ENCODE data around the gene BRINP1.

The BRINP1 gene

GRCh38 chr9:119370816-119371215 is 1.6 kb upstream of the BRINP1 start:
- Histone ChIP-seq H3K4me1 (ENCODE audit: control insufficient read depth in 5 of 5, insufficient read depth in 5 of 5, low read length in 5 of 5) (peaks cover 0 to 14% (median 8%) of the 10 kb centered on the region in 5 donors), H3K27me3 (ENCODE audit: control insufficient read depth in 5 of 5, insufficient read depth in 4 of 5, low read length in 5 of 5) (peaks cover 21 to 38% (median 28%) of the 10 kb centered on the region in 5 donors)

GRCh38 chr9:119369680-119370366 is 588 bp upstream of the BRINP1 start:
- H3K9me3 ChIP-seq (ENCODE audit: control insufficient read depth in 5 of 5, low read length in 5 of 5), result peaks cover 0 to 2% (median 0%) of the 10 kb centered on the region in 5 donors
- no peaks in the 10 kb centered on the region for H3K36me3 ChIP-seq (ENCODE audit: control insufficient read depth in 5 of 5, insufficient read depth in 5 of 5, low read length in 5 of 5)
- no peak overlapping the region for H3K27ac ChIP-seq (ENCODE audit: low read depth, low read length)
- H3K4me1 ChIP-seq (ENCODE audit: control insufficient read depth in 5 of 5, insufficient read depth in 5 of 5, low read length in 5 of 5), result peaks cover 0 to 14% (median 8%) of the 10 kb centered on the region in 5 donors
- H3K4me3 ChIP-seq (ENCODE audit: low read depth in 1 of 5, low read length in 5 of 5), result peak overlapping the region in 2 of 5 donors; percentile 38 to 43
- H3K27me3 ChIP-seq (ENCODE audit: control insufficient read depth in 5 of 5, insufficient read depth in 4 of 5, low read length in 5 of 5), result peaks cover 21 to 38% (median 28%) of the 10 kb centered on the region in 5 donors
- no peak overlapping the region for H3K9ac ChIP-seq (ENCODE audit: low read length in 5 of 5)

More at GRCh38 chr9:119370816-119371215, 1.6 kb upstream of the BRINP1 start:
- no peak overlapping the region for H3K9ac ChIP-seq (ENCODE audit: low read length in 5 of 5)
- H3K27ac ChIP-seq (ENCODE audit: low read depth, low read length), result no peak overlapping the region
- peaks cover 0 to 2% (median 0%) of the 10 kb centered on the region in 5 donors for H3K9me3 ChIP-seq (ENCODE audit: control insufficient read depth in 5 of 5, low read length in 5 of 5)
- no peak overlapping the region for H3K4me3 ChIP-seq (ENCODE audit: low read depth in 1 of 5, low read length in 5 of 5)
- H3K36me3 ChIP-seq (ENCODE audit: control insufficient read depth in 5 of 5, insufficient read depth in 5 of 5, low read length in 5 of 5), result no peaks in the 10 kb centered on the region

GRCh38 chr9:119368179-119368578 is 1.1 kb downstream of the BRINP1 start:
- H3K36me3 ChIP-seq (ENCODE audit: control insufficient read depth in 5 of 5, insufficient read depth in 5 of 5, low read length in 5 of 5), result no peaks in the 10 kb centered on the region
- peak overlapping the region in 1 of 5 donors; percentile 58 for H3K4me3 ChIP-seq (ENCODE audit: low read depth in 1 of 5, low read length in 5 of 5)
- H3K27me3 ChIP-seq (ENCODE audit: control insufficient read depth in 5 of 5, insufficient read depth in 4 of 5, low read length in 5 of 5), result peaks cover 21 to 38% (median 28%) of the 10 kb centered on the region in 5 donors
- H3K9ac ChIP-seq (ENCODE audit: low read length in 5 of 5), result no peak overlapping the region
- peaks cover 0 to 2% (median 0%) of the 10 kb centered on the region in 5 donors for H3K9me3 ChIP-seq (ENCODE audit: control insufficient read depth in 5 of 5, low read length in 5 of 5)
- H3K27ac ChIP-seq (ENCODE audit: low read depth, low read length), result no peak overlapping the region
- H3K4me1 ChIP-seq (ENCODE audit: control insufficient read depth in 5 of 5, insufficient read depth in 5 of 5, low read length in 5 of 5), result peaks cover 0 to 14% (median 8%) of the 10 kb centered on the region in 5 donors

GRCh38 chr9:119367683-119368075 is 1.6 kb downstream of the BRINP1 start:
- Histone ChIP-seq H3K27me3 (ENCODE audit: control insufficient read depth in 5 of 5, insufficient read depth in 4 of 5, low read length in 5 of 5) (peaks cover 21 to 38% (median 28%) of the 10 kb centered on the region in 5 donors), H3K9ac (ENCODE audit: low read length in 5 of 5) (no peak overlapping the region), H3K27ac (ENCODE audit: low read depth, low read length) (no peak overlapping the region), H3K9me3 (ENCODE audit: control insufficient read depth in 5 of 5, low read length in 5 of 5) (peaks cover 0 to 2% (median 0%) of the 10 kb centered on the region in 5 donors), H3K36me3 (ENCODE audit: control insufficient read depth in 5 of 5, insufficient read depth in 5 of 5, low read length in 5 of 5) (no peaks in the 10 kb centered on the region), H3K4me1 (ENCODE audit: control insufficient read depth in 5 of 5, insufficient read depth in 5 of 5, low read length in 5 of 5) (peaks cover 0 to 14% (median 8%) of the 10 kb centered on the region in 5 donors), H3K4me3 (ENCODE audit: low read depth in 1 of 5, low read length in 5 of 5) (no peak overlapping the region)

- H3K27ac ChIP-seq (ENCODE audit: low read depth, low read length), result no peak overlapping the region
- peaks cover 0 to 2% (median 0%) of the 10 kb centered on the region in 5 donors for H3K9me3 ChIP-seq (ENCODE audit: control insufficient read depth in 5 of 5, low read length in 5 of 5)
- peaks cover 0 to 14% (median 8%) of the 10 kb centered on the region in 5 donors for H3K4me1 ChIP-seq (ENCODE audit: control insufficient read depth in 5 of 5, insufficient read depth in 5 of 5, low read length in 5 of 5)
- no peak overlapping the region for H3K4me3 ChIP-seq (ENCODE audit: low read depth in 1 of 5, low read length in 5 of 5)
- H3K9ac ChIP-seq (ENCODE audit: low read length in 5 of 5), result no peak overlapping the region
- no peaks in the 10 kb centered on the region for H3K36me3 ChIP-seq (ENCODE audit: control insufficient read depth in 5 of 5, insufficient read depth in 5 of 5, low read length in 5 of 5)
- peaks cover 21 to 38% (median 28%) of the 10 kb centered on the region in 5 donors for H3K27me3 ChIP-seq (ENCODE audit: control insufficient read depth in 5 of 5, insufficient read depth in 4 of 5, low read length in 5 of 5)
These were observed 2.1 kb downstream of the BRINP1 start for GRCh38 chr9:119366909-119367682.

DNA sequence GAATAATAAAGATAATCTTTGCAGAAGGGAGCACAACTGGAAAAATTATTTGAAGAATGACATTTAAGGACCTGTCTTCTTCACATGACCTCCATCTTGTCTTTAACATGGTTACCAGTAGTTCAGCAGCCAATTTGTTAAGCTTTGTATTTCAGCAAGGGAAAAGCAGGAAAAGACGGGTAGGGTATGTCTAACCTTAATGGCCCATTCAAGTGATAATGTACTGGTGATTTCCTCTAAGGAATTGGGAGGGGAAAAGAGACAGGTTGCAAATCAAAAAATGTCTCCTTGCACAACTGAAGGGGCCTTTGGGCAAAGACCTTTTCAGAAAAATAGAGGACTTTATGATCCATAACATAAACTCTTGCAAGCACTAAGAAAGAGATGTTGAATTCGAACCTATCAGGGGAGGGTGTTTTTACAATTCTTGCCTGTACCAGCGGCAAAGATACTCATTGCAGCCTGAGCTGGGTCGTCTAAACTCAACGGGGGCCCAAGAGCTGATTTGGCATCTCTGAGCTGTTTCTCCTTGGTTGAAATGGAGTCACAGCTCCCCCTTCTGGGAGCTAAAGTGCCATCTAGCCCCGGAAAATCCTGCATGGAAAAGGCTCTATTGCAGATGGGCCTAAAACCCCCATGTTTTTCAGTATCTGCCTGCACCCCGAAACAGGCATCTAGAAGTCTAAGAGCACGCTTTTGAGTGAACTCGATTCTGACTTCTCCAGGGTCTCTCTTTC is 3.8 kb downstream of the BRINP1 start:
- Histone ChIP-seq H3K9me3 (ENCODE audit: control insufficient read depth in 5 of 5, low read length in 5 of 5) (peaks cover 0 to 2% (median 0%) of the 10 kb centered on the region in 5 donors), H3K9ac (ENCODE audit: low read length in 5 of 5) (no peak overlapping the region), H3K4me1 (ENCODE audit: control insufficient read depth in 5 of 5, insufficient read depth in 5 of 5, low read length in 5 of 5) (peaks cover 0 to 14% (median 8%) of the 10 kb centered on the region in 5 donors), H3K27me3 (ENCODE audit: control insufficient read depth in 5 of 5, insufficient read depth in 4 of 5, low read length in 5 of 5) (peaks cover 21 to 36% (median 28%) of the 10 kb centered on the region in 5 donors), H3K27ac (ENCODE audit: low read depth, low read length) (no peak overlapping the region), H3K4me3 (ENCODE audit: low read depth in 1 of 5, low read length in 5 of 5) (no peak overlapping the region), H3K36me3 (ENCODE audit: control insufficient read depth in 5 of 5, insufficient read depth in 5 of 5, low read length in 5 of 5) (no peaks in the 10 kb centered on the region)

- H3K9me3 ChIP-seq (ENCODE audit: control insufficient read depth in 5 of 5, low read length in 5 of 5), result no peaks in the 10 kb centered on the region
- H3K9ac ChIP-seq (ENCODE audit: low read length in 5 of 5), result no peak overlapping the region
- H3K27ac ChIP-seq (ENCODE audit: low read depth, low read length), result no peak overlapping the region
- H3K4me3 ChIP-seq (ENCODE audit: low read depth in 1 of 5, low read length in 5 of 5), result no peak overlapping the region
- no peaks in the 10 kb centered on the region for H3K27me3 ChIP-seq (ENCODE audit: control insufficient read depth in 5 of 5, insufficient read depth in 4 of 5, low read length in 5 of 5)
- H3K36me3 ChIP-seq (ENCODE audit: control insufficient read depth in 5 of 5, insufficient read depth in 5 of 5, low read length in 5 of 5), result no peaks in the 10 kb centered on the region
- H3K4me1 ChIP-seq (ENCODE audit: control insufficient read depth in 5 of 5, insufficient read depth in 5 of 5, low read length in 5 of 5), result no peaks in the 10 kb centered on the region
These were observed 9.0 kb downstream of the BRINP1 start for GRCh38 chr9:119360237-119360636.

DNA sequence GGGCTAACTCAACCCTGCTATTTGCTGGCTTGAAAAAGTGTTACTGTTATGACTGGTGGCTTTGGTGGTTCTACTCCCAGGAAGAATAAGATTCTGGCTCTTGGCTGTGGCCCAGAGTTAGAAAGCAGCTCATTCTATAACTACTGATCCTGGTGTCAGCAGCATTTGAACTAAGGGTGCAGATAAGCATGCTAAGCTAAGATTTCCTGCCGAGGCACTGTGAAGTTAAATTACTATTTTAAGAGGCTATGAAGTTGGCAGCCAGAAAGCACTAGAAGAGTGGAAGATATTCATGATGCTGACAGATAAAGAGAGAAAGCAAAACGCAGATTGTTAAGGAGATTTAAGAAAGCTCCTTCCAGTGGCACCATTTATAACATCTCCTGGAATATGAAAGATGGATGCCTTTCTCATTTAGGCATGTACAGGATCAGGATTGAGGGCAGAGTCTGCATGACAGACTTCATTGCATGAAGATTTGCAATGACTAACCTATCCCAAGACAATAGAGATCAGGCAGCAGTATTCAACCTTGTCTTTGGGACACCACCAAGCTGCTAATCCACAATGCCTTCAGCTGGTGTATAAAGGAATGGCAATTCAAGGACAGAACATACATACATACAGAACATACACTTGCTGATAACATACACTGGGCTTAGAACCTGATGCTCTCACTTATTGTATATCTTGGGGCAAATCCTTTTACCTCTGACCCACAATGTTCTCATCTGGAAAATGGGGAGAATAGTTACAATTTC is 11.7 kb downstream of the BRINP1 start:
- Histone ChIP-seq H3K4me1 (ENCODE audit: control insufficient read depth in 5 of 5, insufficient read depth in 5 of 5, low read length in 5 of 5) (no peaks in the 10 kb centered on the region), H3K27ac (ENCODE audit: low read depth, low read length) (no peak overlapping the region), H3K36me3 (ENCODE audit: control insufficient read depth in 5 of 5, insufficient read depth in 5 of 5, low read length in 5 of 5) (no peaks in the 10 kb centered on the region), H3K9ac (ENCODE audit: low read length in 5 of 5) (no peak overlapping the region), H3K9me3 (ENCODE audit: control insufficient read depth in 5 of 5, low read length in 5 of 5) (no peaks in the 10 kb centered on the region), H3K27me3 (ENCODE audit: control insufficient read depth in 5 of 5, insufficient read depth in 4 of 5, low read length in 5 of 5) (no peaks in the 10 kb centered on the region), H3K4me3 (ENCODE audit: low read depth in 1 of 5, low read length in 5 of 5) (no peak overlapping the region)

DNA sequence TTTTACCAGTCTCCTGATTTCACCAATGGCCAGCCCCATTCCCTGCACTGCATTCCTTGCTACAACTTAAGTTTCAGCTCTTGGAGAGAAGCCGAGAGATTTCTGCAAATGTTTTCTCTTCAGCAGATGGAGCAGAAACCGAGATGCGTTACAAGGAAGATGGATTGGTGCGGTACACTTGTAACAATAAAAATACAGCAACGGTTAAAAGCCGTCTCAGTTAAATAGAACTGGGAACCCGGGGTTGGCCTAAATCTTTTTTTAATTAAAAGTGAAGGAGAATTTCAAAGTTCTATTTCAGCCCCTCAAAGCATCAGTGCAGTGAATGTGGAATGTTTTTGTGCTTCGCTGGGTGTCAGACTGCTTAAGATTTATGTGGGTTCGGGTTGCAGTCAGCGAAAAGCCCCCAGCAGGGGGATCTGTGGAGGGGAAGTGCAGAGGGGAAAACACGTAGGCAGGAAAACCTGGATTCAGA is 19.8 kb downstream of the BRINP1 start:
- no peak overlapping the region for H3K9ac ChIP-seq (ENCODE audit: low read length in 5 of 5)
- no peaks in the 10 kb centered on the region for H3K36me3 ChIP-seq (ENCODE audit: control insufficient read depth in 5 of 5, insufficient read depth in 5 of 5, low read length in 5 of 5)
- H3K27ac ChIP-seq (ENCODE audit: low read depth, low read length), result no peak overlapping the region
- no peak overlapping the region for H3K4me3 ChIP-seq (ENCODE audit: low read depth in 1 of 5, low read length in 5 of 5)
- H3K27me3 ChIP-seq (ENCODE audit: control insufficient read depth in 5 of 5, insufficient read depth in 4 of 5, low read length in 5 of 5), result peaks cover 0 to 3% (median 0%) of the 10 kb centered on the region in 5 donors
- H3K9me3 ChIP-seq (ENCODE audit: control insufficient read depth in 5 of 5, low read length in 5 of 5), result no peaks in the 10 kb centered on the region
- no peaks in the 10 kb centered on the region for H3K4me1 ChIP-seq (ENCODE audit: control insufficient read depth in 5 of 5, insufficient read depth in 5 of 5, low read length in 5 of 5)

Measured in subcutaneous abdominal adipose tissue (tissue), 5 donors.